NOMO-1 treated with DMSO at 0.1 percent for 48 hours (cell line): ENCODE results near the gene C19orf12.

Experiments used
- DNase-seq: peaks from one replicate; lab custom pipeline; 2025; ENCODE audit not compliant: unreplicated experiment; lab: John Stamatoyannopoulos, UW

Gene C19orf12

DNA sequence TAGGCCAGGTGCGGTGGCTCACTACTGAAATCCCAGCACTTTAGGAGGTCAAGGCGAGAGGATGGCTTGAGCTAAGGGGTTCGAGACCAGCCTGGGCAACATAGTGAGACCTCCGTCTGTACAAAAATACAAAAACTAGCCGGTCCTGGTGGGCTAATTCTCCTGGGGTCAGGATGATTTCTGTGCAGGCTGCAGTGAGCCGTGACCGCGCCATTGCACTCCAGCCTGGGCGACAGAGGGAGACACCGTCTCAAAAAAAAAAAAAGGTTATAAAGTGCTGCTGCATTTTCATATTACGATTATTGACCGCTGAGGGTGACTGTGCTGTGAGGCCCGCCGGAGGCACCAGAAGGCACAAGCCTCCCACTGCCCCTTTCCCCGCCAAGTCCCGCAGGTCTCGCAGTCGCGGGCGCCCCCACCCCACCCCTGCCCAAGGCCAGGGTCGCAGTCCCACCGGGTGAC is 50.3 kb downstream of the C19orf12 start:
- DNase-seq = no peak

DNA sequence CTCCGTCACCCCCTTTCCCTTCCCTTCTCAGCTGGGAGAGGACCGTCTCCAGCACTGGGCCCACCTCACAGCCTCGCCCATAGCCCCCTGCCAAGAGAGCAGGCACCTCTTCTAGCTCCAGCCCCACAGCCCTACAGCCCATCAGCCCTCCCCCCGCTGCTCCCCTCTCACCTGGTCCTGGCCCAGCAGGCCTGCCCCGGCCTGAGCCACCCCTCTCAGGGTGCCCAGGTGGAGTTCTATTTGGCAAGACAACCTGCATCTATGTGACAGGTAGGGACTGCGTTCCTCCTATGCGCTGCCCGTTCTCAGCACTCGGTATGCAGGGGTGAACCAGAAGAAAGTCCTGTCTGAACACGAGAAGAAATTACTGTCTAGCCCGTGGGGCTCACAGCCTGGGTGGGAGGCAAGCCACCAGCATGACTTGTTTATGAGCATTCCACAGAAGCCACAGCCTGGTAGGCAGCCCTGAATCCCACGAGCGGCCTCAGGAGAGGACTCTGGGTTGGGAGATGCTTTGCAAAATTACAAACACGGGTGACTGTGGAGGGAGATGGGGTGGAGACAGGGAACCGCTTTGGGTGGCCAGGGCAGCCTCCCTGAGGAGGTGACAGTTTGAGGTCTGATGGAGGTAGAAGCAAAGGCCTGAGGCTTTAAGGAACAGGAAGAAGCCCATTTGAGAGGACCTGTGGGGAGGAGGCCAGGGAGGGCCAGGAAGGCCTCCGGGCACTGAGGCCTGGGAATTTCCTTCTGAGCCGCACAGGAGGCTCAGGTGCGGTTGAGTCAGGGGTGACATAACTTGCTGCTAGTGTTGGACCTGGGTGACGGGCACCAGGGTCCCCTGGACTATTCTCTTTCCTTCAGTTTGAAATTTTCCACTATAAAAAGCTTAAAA is 51.0 kb downstream of the C19orf12 start:
- DNase-seq = peak; percentile 1

DNA sequence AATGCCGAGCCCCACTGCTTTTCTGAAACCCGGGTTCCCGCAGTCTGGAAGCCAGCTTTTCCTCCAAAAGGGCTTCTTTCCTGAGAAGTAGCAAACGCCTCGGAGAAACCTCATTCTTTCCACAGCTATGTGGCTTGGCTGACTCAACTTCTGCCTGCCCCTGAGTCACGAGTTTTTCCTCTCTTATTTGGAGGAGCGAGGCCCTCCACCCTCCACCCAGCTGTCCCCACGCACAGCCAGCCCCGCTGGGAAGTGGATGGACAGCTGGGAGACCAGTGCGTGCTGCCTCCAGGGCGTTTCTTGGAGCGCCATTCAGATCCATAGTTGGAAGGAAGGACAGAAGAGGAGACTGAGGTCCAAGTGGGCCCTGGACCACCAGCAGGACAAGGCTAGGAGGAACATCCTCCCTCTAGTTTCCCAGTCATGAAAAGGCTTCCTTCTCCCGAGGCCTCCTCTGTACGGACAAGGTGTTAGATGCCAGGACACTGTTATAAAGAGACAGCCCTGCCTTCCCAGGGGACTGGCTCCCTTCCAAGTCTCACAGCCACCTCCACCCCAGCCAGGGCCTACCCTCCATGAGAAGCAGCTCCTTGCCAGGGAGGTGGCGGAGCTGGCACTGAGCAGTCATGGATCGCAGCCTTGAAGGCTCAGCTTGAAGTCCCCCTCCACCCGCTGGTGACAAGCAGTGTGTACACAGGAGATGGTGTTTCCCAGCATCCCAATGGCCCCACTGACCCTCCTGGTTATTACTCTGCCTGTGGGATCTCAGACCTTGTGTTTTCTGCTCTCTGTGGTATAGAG is 52.3 kb downstream of the C19orf12 start:
- DNase-seq = no peak

DNA sequence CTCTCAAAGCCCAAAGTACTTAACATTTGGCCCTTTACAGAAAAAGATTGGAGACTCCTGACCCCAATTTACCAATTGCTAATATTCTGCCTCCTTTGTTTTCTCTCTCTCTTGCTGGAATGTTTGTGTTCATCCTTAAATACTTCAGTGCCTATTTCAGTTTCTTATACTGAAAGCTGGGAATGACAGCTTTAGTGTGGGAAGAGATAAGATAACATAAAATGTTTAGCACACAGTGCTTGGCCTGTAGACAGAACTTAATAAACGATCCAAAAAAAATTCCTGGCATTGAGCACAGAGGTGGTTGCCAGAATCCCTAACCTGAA is 52.8 kb downstream of the C19orf12 start:
- no peak for DNase-seq

GRCh38 chr19:29660835-29661234 is 54.2 kb downstream of the C19orf12 start:
- no peak for DNase-seq

- DNase-seq = no peak
Observed at GRCh38 chr19:29658221-29658991, 56.7 kb downstream of the C19orf12 start.

DNA sequence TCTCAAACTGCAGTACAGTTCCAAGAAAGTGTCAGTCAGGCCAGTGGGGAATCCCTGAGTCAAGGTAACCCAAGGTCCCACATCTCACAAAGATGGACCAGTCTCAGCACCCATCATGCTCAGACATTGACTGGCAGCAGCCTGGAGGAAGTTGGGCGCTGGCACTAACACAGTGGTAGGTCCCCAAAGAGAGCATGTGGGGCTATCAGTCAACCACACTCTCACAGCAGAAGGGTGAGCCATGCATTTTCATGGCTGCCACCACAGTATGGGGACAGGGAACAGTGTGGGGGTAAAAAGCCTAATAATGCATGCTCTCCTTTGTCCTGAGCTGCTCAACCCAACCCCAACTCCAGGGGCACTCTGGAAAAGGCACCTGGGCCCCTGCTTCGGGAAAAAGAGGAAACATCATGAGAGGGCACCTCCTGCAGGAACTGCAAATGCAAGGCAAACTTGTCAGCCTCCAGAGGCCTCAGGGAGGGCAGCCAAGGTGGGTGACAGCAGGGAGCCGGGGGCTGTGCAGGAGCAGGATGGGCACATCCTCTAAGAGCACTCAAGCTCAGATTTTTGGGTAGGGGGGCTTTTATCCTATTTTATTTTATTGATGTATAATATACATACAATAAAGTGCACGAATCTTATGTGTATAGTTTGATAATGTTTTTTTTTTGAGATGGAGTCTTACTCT is 59.3 kb downstream of the C19orf12 start:
- DNase-seq = no peak

DNA sequence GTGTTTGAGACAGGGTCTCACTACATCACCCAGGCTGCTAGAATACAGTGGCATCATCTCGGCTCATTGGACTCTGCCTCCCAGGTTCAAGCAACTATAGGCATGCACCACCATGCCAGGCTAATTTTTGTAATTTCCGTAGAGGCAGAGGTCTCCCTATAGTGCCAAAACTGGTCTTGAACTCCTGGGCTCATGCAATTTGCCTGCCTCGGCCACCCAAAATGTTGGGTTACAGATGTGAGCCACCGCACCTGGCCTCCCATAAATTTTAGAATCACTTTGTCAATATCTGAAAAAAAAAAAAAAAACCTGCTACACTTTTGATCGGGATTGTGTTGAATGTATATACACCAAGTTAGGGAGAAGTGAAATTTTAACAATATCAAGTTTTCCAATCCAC is 61.7 kb downstream of the C19orf12 start:
- DNase-seq = no peak

DNA sequence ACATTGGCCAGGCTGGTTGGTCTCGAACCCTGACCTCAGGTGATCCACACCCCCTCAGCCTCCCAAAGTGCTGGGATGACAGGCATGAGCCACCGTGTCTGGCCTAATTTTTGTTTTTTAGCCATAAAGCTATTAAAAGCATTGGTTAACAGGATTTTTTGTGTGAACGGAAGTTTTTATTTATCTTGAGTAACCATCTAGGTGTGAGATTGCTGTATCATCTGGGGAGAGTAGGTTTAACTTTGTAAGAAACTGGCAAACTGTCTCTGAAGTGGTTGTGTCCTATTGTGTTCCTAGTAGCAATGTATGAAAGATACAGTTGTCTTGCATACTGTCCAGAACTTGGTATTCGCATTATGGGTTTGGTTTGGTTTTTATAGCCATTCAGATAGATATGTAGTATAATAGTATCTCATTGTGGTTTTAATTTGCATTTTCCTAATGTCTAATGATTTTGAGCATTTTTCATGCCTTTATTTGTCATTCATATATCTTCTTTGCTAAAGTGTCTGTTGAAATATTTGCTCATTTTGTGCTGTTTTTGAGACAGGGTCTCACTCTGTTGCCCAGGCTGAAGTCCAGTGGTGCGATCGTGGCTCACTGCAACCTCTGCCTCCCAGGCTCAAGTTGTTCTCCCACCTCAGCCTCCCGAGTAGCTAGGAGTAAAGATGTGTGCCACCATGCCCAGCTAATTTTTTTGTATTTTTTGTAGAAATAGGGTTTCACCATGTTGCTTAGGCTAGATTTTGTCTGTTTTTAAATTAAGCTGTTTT is 63.3 kb downstream of the C19orf12 start:
- DNase-seq = no peak

DNA sequence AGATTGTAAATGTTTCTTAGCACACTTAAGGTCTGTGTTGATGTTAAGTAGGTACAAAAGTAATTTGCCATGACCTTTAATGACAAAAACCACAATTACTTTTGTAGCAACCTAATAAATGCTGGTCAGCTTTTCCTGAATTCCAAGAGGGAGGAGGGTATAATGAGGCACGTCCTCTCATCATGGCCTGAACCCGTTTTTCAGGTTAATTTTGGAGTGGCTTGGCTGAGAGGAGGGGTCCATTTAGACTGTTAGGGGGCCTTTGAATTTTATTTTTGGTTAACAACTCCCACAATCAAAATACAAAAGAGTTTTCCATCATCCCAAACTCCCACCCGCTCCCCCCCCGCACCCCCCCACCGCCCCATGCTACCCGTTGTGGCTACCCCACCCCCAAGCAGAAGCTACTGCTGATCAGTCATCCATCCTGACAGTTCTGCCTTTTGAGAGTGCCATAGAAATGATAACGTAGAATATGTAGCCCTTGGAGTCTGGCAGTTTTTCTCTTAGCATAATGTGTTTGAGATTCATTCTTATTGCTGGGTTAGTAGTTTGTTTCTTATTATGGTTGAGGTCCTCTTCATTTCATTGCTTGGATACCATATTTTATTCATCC is 64.2 kb downstream of the C19orf12 start:
- DNase-seq = no peak
